Astrocyte (in vitro differentiated cells and primary cell): ENCODE data around the gene CREB3L4. TPM values are rescaled to one million over a fixed set of nuclear protein-coding genes. Genes with fewer than 3 reads are reported as not detected.

Experiments used
- DNase-seq: peaks from one replicate; pipeline ENCODE4 v3.0.0-alpha.2; 2010; ENCODE audit warnings: low read depth
- FAIRE-seq: peaks from 2 replicates; lab custom pipeline; 2011; peaks lifted over from hg19 to GRCh38; lab: Jason Lieb, UNC
- H2AFZ ChIP-seq: 2 replicates; pipeline ENCODE4 v1.6.0; 2012; ENCODE audit warnings: low read depth, low read length, inconsistent platforms
- H3K27ac ChIP-seq: 2 replicates; pipeline ENCODE4 v1.5.1; 2011; ENCODE audit warnings: low read depth, low read length, inconsistent platforms
- H3K27me3 ChIP-seq: 2 replicates; pipeline ENCODE4 v1.6.0; 2011; ENCODE audit warnings: low read length, inconsistent platforms; ENCODE audit not compliant: insufficient read depth
- H3K36me3 ChIP-seq: 2 replicates; pipeline ENCODE4 v1.5.1; 2011; ENCODE audit warnings: low read length, inconsistent platforms; ENCODE audit not compliant: insufficient read depth
- H3K4me1 ChIP-seq: 2 replicates; pipeline ENCODE4 v1.5.1; 2011; ENCODE audit warnings: low read length, inconsistent platforms; ENCODE audit not compliant: insufficient read depth
- H3K4me2 ChIP-seq: 2 replicates; pipeline ENCODE4 v1.6.0; 2012; ENCODE audit warnings: low read length, inconsistent platforms
- H3K4me3 ChIP-seq: 2 replicates; pipeline ENCODE4 v1.5.1; 2011; ENCODE audit warnings: low read depth, mild to moderate bottlenecking, low read length, inconsistent platforms; ENCODE audit not compliant: insufficient read depth
- H3K79me2 ChIP-seq: 2 replicates; pipeline ENCODE4 v1.6.0; 2012; ENCODE audit warnings: mild to moderate bottlenecking, low read length, inconsistent platforms; ENCODE audit not compliant: insufficient read depth
- H3K9ac ChIP-seq: 2 replicates; pipeline ENCODE4 v1.6.0; 2012; ENCODE audit warnings: mild to moderate bottlenecking, low read length, inconsistent platforms
- H3K9me3 ChIP-seq: 2 replicates; pipeline ENCODE4 v1.5.1; 2012; ENCODE audit warnings: low read depth, mild to moderate bottlenecking, low read length, inconsistent platforms; ENCODE audit not compliant: insufficient read depth
- H4K20me1 ChIP-seq: 2 replicates; pipeline ENCODE4 v1.6.0; 2012; ENCODE audit warnings: low read length, inconsistent platforms; ENCODE audit not compliant: insufficient read depth
- H3K27ac Mint-ChIP-seq: one replicate; pipeline ENCODE4 v1.8.0; 2021; ENCODE audit warnings: mild to moderate bottlenecking, mixed read lengths; ENCODE audit not compliant: unreplicated experiment
- H3K27me3 Mint-ChIP-seq: one replicate; pipeline ENCODE4 v1.8.0; 2021; ENCODE audit warnings: low read depth, mixed read lengths; ENCODE audit not compliant: unreplicated experiment
- H3K36me3 Mint-ChIP-seq: one replicate; pipeline ENCODE4 v1.8.0; 2021; ENCODE audit warnings: low read depth, mixed read lengths; ENCODE audit not compliant: unreplicated experiment
- H3K4me1 Mint-ChIP-seq: one replicate; pipeline ENCODE4 v1.8.0; 2021; ENCODE audit warnings: low read depth, mixed read lengths; ENCODE audit not compliant: unreplicated experiment
- H3K4me3 Mint-ChIP-seq: one replicate; pipeline ENCODE4 v1.8.0; 2021; ENCODE audit warnings: mild to moderate bottlenecking, moderate library complexity, mixed read lengths; ENCODE audit not compliant: unreplicated experiment
- H3K9me3 Mint-ChIP-seq: one replicate; pipeline ENCODE4 v1.8.0; 2021; ENCODE audit warnings: mild to moderate bottlenecking, mixed read lengths; ENCODE audit not compliant: unreplicated experiment
- CTCF ChIP-seq: IDR thresholded peaks from 2 replicates; pipeline ENCODE4 v1.5.1; 2011; ENCODE audit warnings: low read depth, mild to moderate bottlenecking, inconsistent platforms, low read length, moderate library complexity; ENCODE audit not compliant: insufficient read depth
- EZH2 ChIP-seq: IDR thresholded peaks from 2 replicates; pipeline ENCODE4 v1.6.1; 2012; ENCODE audit warnings: mild to moderate bottlenecking, low read length, inconsistent platforms; ENCODE audit not compliant: insufficient read depth
- total RNA-seq: library from RNA; stranded (reverse); gene quantifications from 2 replicates; pipeline ENCODE4 v1.2.1, GENCODE V29; 2021

The CREB3L4 gene
- total RNA-seq, 1 donor from 2014 or later, result 5.3 TPM

GRCh38 chr1:153962088-153963029 lies 5.3 kb upstream of the CREB3L4 start:
- Histone ChIP-seq H3K36me3 (no peaks in the 10 kb centered on the region), H3K4me2 (peak overlapping the region; percentile 100), H4K20me1 (peaks cover 18% of the 10 kb centered on the region), H3K4me3 (peak overlapping the region; percentile 83), H3K79me2 (peaks cover 46% of the 10 kb centered on the region), H3K9me3 (no peaks in the 10 kb centered on the region), H3K27me3 (no peaks in the 10 kb centered on the region), H3K27ac (peak overlapping the region; percentile 90), H3K9ac (peak overlapping the region; percentile 95), H2AFZ (peak overlapping the region; percentile 84), H3K4me1 (peaks cover 31% of the 10 kb centered on the region)
- DNase-seq, result no peak
- peaks cover 9% of the 10 kb centered on the region for H3K36me3 Mint-ChIP-seq
- peak overlapping the region; percentile 93 for H3K4me3 Mint-ChIP-seq
- no peaks in the 10 kb centered on the region for H3K27me3 Mint-ChIP-seq
- no peak for TF ChIP-seq EZH2
- no peak for TF ChIP-seq CTCF
- peaks cover 25% of the 10 kb centered on the region for H3K4me1 Mint-ChIP-seq
- no peak for FAIRE-seq
- no peaks in the 10 kb centered on the region for H3K9me3 Mint-ChIP-seq
- H3K27ac Mint-ChIP-seq, result peak overlapping the region; percentile 98

- Histone ChIP-seq H3K36me3 (no peaks in the 10 kb centered on the region), H3K27ac (peak within 1 kb of the TSS; percentile 90), H4K20me1 (peaks cover 11% of the 10 kb centered on the region), H3K27me3 (no peaks in the 10 kb centered on the region), H3K9ac (peak within 1 kb of the TSS; percentile 95), H2AFZ (peak within 1 kb of the TSS; percentile 84), H3K4me1 (peaks cover 34% of the 10 kb centered on the region), H3K4me2 (peak within 1 kb of the TSS; percentile 100), H3K4me3 (peak within 1 kb of the TSS; percentile 83), H3K9me3 (no peaks in the 10 kb centered on the region), H3K79me2 (peaks cover 37% of the 10 kb centered on the region)
- peaks cover 28% of the 10 kb centered on the region for H3K4me1 Mint-ChIP-seq
- FAIRE-seq (no peak), DNase-seq (peak; percentile 90)
- H3K27ac Mint-ChIP-seq, result peak within 1 kb of the TSS; percentile 98
- no peaks in the 10 kb centered on the region for H3K9me3 Mint-ChIP-seq
- H3K4me3 Mint-ChIP-seq, result peak within 1 kb of the TSS; percentile 93
- H3K36me3 Mint-ChIP-seq, result peaks cover 9% of the 10 kb centered on the region
- TF ChIP-seq CTCF (no peak), EZH2 (no peak)
- H3K27me3 Mint-ChIP-seq, result no peaks in the 10 kb centered on the region
These were observed 4.5 kb upstream of the CREB3L4 start, which contains the start of gene SLC39A1 for GRCh38 chr1:153963030-153963849. TSS of gene SLC39A1 (minus strand) at chr1:153963537. CDS start at chr1:153962715, 822 bp downstream.
